HG03039 (cell line): ENCODE data around the gene ELOB.
A peak's percentile ranks its signal among the peaks of the same experiment; 100 is the strongest.

ENCODE experiments used
- ATAC-seq: cut with Tn5 transposase; IDR thresholded peaks from one replicate; pipeline ENCODE4 v1.9.1; 2021; ENCODE audit warnings: mild to moderate bottlenecking, moderate library complexity; ENCODE audit not compliant: unreplicated experiment

Gene ELOB

GRCh38 chr16:2777231-2777902 is at the start of gene ELOB:
ELOB (minus strand) TSS chr16:2777280; CDS start chr16:2777239, 41 bp downstream.
- peak; percentile 58 for ATAC-seq

- no peak for ATAC-seq
Measured at GRCh38 chr16:2825906-2826305, 48.8 kb upstream of the ELOB start.

GRCh38 chr16:2825049-2825742 is 48.1 kb upstream of the ELOB start:
- no peak for ATAC-seq

DNA sequence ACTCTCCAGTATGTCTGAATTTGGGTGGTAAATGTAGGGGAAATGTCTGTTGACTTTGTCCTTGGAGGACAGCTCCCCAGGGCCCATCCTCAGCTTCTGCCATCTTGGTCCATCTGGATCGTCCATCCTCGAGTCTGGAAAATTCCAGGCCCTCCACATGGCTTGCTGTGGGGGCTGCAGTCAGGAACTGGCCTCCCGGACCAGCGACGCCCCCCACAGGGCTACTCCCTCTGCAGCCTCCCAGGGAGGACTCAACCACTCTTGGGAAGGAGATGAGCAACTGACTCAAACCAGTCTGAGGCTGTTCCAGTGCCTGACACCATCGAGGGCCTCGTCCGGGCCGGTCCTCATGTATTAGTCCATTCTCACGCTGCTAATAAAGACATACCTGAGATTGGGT is 47.5 kb upstream of the ELOB start:
- ATAC-seq: no peak

- ATAC-seq: no peak
Measured at GRCh38 chr16:2822496-2822895, 45.4 kb upstream of the ELOB start.

DNA sequence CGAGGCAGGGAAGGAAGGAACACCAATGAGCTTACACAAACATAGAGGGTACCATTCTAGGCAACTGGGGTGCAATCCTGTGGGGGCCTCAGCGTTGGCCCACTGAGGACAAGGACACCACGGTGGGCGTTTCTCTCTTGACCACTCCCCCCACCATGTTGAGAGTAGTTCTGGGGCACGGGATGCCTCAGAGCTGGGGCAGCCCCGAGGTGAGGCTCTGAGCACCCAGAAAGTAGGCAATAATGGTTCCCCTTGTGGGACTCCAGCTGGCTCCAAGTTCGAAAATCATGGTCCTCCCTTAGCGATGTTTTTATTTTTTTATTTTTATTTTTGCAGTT is 45.0 kb upstream of the ELOB start:
- no peak for ATAC-seq

GRCh38 chr16:2821487-2822157 is 44.5 kb upstream of the ELOB start:
- no peak for ATAC-seq

DNA sequence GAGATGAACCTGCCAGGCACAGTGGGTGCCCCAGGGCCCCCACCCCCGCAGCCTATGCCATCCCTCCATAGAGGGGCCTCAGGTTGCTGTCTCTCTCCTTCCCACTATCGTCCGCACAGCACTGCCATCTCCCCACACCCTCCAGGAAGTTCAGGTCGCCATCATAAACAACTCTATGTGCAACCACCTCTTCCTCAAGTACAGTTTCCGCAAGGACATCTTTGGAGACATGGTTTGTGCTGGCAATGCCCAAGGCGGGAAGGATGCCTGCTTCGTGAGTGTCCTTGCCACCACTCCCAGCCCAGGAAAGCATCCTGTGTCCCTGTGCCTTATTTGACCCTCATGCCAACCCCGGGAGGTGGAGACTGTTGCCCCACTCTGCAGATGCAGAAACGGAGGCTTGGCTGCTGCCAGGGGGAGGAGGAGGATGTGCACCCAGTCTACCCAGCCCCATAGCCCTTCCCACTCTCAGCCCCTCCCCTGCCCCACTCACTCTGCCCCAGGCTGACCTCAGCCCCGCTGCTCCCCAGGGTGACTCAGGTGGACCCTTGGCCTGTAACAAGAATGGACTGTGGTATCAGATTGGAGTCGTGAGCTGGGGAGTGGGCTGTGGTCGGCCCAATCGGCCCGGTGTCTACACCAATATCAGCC is 43.9 kb upstream of the ELOB start:
- no peak for ATAC-seq

DNA sequence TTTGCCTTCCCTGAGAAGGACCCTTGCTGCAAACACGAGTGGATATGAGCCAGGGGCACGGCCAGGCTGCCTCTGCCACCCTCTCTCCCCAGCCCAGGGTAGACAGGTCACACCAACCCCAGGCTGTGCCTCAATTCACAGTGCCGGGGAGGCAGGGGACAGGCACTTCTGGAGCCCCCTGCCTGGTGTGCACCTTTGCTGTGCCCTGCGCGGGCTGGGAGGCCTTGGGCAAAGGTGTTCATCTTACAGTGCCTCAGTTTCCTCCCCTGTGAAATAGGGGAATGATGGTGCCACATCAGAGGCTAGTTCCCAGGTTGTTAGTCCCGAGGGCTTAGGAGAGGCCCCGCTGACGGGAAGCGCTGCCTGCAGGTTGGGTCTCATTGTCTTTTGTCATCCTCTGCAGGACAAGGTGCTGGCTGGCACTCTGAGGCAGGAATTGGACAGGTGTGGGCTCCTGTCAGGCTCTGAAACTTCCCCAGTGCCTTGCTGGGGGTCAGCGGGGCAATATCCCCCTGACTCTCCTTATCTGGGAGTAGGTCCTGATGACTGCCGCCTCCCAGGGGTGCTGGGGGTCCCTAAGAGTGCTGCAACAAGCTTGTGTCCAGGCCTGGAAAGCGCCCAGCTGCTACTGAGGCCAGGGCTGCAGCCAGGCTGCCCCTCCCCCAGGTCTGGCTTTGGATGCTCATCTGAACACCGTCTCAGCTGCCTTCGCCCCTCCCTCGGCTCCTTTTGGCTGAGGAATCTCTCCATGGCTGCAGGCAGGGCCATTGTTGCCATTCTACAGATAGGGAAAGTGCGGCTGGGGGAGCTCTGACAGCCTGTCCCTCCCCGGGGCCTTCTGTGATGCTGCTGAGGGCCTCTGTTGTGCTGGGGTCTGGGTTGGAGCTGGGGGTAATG is 43.1 kb upstream of the ELOB start:
- no peak for ATAC-seq

DNA sequence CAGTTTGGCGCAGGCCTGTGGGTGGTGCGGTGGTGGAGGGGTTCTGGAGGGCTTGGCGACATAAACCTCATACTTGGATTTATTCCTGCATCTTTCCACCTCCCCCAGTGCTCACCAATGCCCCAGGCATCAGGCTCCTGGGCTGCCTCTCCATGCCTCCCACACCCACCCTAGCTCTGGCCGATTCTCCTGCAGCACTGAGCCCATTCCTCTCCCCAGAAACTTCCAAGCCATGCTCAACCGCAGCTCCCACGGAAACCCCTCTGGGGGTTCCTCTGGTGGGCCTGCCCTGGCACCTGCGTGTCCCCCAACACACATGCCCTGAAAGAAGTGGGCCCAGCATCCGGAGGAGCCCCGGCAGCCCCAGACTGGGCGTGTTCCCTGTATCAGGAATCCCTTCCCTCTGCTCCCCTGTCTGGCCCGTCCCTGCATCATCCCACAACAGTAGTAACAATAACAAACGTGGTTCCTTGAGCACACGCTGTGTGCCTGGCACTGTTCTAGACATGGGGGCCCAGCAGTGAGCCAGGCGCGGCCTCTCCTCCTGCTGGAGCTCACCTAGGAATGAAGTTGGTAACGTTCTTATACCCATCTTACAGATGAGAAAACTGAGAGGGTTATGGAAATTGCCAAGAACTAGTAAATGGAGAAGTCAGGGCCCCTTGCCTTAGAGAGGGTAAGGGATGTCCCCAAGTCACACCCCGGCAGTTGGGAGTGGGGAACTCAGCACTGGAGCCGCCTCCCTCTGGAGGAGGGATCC is 42.3 kb upstream of the ELOB start:
- no peak for ATAC-seq

- no peak for ATAC-seq
Measured at GRCh38 chr16:2818272-2818876, 41.3 kb upstream of the ELOB start.

- ATAC-seq: no peak
Measured at GRCh38 chr16:2817340-2818271, 40.5 kb upstream of the ELOB start.

DNA sequence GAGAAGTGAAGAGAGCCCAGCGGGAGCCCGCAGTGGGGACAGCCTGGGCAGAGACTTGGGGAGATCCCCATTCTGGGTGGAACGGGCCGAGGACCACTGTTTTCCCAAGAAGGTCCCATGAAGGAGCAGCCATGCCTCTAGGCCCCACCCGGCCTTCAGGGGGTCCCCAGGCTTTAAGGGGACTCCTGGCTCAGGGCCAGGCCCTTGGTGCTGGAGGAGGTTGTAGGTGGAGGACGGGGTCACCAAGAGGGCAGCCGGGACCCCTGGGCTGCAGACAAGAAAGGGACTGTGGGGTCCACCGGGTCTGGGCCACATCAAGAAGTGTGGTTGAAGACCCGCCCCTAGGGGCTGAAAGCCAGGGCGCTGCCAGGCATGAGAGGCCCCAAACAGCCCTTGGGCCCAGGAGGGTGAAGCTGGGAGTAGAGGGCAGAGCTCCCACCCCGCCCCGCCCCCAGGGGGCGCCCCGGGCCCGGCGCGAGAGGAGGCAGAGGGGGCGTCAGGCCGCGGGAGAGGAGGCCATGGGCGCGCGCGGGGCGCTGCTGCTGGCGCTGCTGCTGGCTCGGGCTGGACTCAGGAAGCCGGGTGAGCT is 39.8 kb upstream of the ELOB start, which contains the start of gene PRSS21:
PRSS21 (plus strand) TSS at position 487 of the 589 bp plus-strand sequence; CDS start at position 519, 32 bp downstream.
- ATAC-seq: no peak

DNA sequence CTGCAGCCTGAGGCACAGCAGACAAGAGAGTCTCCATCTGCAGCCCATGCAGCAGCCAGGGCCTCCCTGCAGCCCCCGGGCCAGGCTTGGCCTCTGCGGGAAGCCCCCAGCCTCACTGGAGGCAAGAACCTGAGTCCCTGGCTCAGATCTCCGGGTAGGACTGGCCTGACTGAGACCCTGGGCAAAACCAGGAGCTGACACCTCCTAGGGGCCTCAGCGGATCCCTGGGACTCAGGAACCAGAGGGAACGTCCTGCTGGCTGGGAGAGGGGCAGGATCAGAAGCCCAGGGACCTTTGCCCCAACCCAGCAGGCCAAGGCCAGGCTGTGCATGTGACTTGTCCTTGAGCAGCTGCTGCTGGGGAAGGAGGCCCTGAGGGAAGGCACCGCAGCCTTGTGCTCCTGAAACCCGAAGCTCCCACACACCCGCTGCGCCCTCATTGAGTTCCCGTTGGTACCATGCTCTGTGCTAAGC is 38.3 kb upstream of the ELOB start:
- ATAC-seq: no peak

GRCh38 chr16:2814551-2815298 is 37.6 kb upstream of the ELOB start:
- no peak for ATAC-seq

GRCh38 chr16:2813771-2814221 is 36.7 kb upstream of the ELOB start:
- ATAC-seq: no peak
